ENCODE results near the gene EXOC1L.

EXOC1L gene

GRCh38 chr4:55866290-55866907, 46.8 kb downstream of the EXOC1L start:
- peak overlapping the region; percentile 35 for H3K9ac ChIP-seq (ENCODE audit: low read length)
- no peaks in the 10 kb centered on the region for H3K36me3 ChIP-seq (ENCODE audit: control insufficient read depth, insufficient read depth, low read length)
- no peak overlapping the region for H3K4me3 ChIP-seq (ENCODE audit: low read length)
- peaks cover 9% of the 10 kb centered on the region for H3K4me1 ChIP-seq (ENCODE audit: control insufficient read depth, insufficient read depth, low read length)
- H3K9me3 ChIP-seq (ENCODE audit: control insufficient read depth, low read length), result no peaks in the 10 kb centered on the region
- H3K27me3 ChIP-seq (ENCODE audit: control insufficient read depth, insufficient read depth, low read length), result no peaks in the 10 kb centered on the region

GRCh38 chr4:55866973-55867574, 47.5 kb downstream of the EXOC1L start:
- H3K9me3 ChIP-seq (ENCODE audit: control insufficient read depth, low read length), result no peaks in the 10 kb centered on the region
- H3K4me3 ChIP-seq (ENCODE audit: low read length), result no peak overlapping the region
- H3K9ac ChIP-seq (ENCODE audit: low read length), result no peak overlapping the region
- no peaks in the 10 kb centered on the region for H3K36me3 ChIP-seq (ENCODE audit: control insufficient read depth, insufficient read depth, low read length)
- H3K27me3 ChIP-seq (ENCODE audit: control insufficient read depth, insufficient read depth, low read length), result no peaks in the 10 kb centered on the region
- H3K4me1 ChIP-seq (ENCODE audit: control insufficient read depth, insufficient read depth, low read length), result peaks cover 9% of the 10 kb centered on the region

- Histone ChIP-seq H3K27me3 (ENCODE audit: control insufficient read depth, insufficient read depth, low read length) (no peaks in the 10 kb centered on the region), H3K9me3 (ENCODE audit: control insufficient read depth, low read length) (no peaks in the 10 kb centered on the region), H3K36me3 (ENCODE audit: control insufficient read depth, insufficient read depth, low read length) (no peaks in the 10 kb centered on the region), H3K9ac (ENCODE audit: low read length) (no peak overlapping the region), H3K4me3 (ENCODE audit: low read length) (no peak overlapping the region), H3K4me1 (ENCODE audit: control insufficient read depth, insufficient read depth, low read length) (peaks cover 9% of the 10 kb centered on the region)
These were observed 49.0 kb downstream of the EXOC1L start for GRCh38 chr4:55868581-55869090.

GRCh38 chr4:55871299-55871800, 51.8 kb downstream of the EXOC1L start:
- Histone ChIP-seq H3K4me1 (ENCODE audit: control insufficient read depth, insufficient read depth, low read length) (peaks cover 5% of the 10 kb centered on the region), H3K27me3 (ENCODE audit: control insufficient read depth, insufficient read depth, low read length) (no peaks in the 10 kb centered on the region), H3K9me3 (ENCODE audit: control insufficient read depth, low read length) (no peaks in the 10 kb centered on the region), H3K4me3 (ENCODE audit: low read length) (no peak overlapping the region), H3K36me3 (ENCODE audit: control insufficient read depth, insufficient read depth, low read length) (no peaks in the 10 kb centered on the region), H3K9ac (ENCODE audit: low read length) (no peak overlapping the region)

GRCh38 chr4:55874831-55875230, 55.2 kb downstream of the EXOC1L start:
- H3K36me3 ChIP-seq (ENCODE audit: control insufficient read depth, insufficient read depth, low read length), result no peaks in the 10 kb centered on the region

GRCh38 chr4:55876387-55876786, 56.8 kb downstream of the EXOC1L start:
- H3K27me3 ChIP-seq (ENCODE audit: control insufficient read depth, insufficient read depth, low read length), result no peaks in the 10 kb centered on the region
- H3K36me3 ChIP-seq (ENCODE audit: control insufficient read depth, insufficient read depth, low read length), result peaks cover 4% of the 10 kb centered on the region
- H3K4me1 ChIP-seq (ENCODE audit: control insufficient read depth, insufficient read depth, low read length), result no peaks in the 10 kb centered on the region
- H3K9ac ChIP-seq (ENCODE audit: low read length), result no peak overlapping the region
- H3K4me3 ChIP-seq (ENCODE audit: low read length), result no peak overlapping the region
- H3K9me3 ChIP-seq (ENCODE audit: control insufficient read depth, low read length), result no peaks in the 10 kb centered on the region

More at GRCh38 chr4:55874831-55875230, 55.2 kb downstream of the EXOC1L start:
- H3K4me1 ChIP-seq (ENCODE audit: control insufficient read depth, insufficient read depth, low read length), result no peaks in the 10 kb centered on the region
- H3K4me3 ChIP-seq (ENCODE audit: low read length), result no peak overlapping the region
- no peaks in the 10 kb centered on the region for H3K9me3 ChIP-seq (ENCODE audit: control insufficient read depth, low read length)
- no peak overlapping the region for H3K9ac ChIP-seq (ENCODE audit: low read length)
- no peaks in the 10 kb centered on the region for H3K27me3 ChIP-seq (ENCODE audit: control insufficient read depth, insufficient read depth, low read length)

- Histone ChIP-seq H3K4me3 (ENCODE audit: low read length) (no peak overlapping the region), H3K36me3 (ENCODE audit: control insufficient read depth, insufficient read depth, low read length) (peaks cover 7% of the 10 kb centered on the region), H3K9ac (ENCODE audit: low read length) (no peak overlapping the region), H3K9me3 (ENCODE audit: control insufficient read depth, low read length) (no peaks in the 10 kb centered on the region), H3K27me3 (ENCODE audit: control insufficient read depth, insufficient read depth, low read length) (no peaks in the 10 kb centered on the region), H3K4me1 (ENCODE audit: control insufficient read depth, insufficient read depth, low read length) (no peaks in the 10 kb centered on the region)
These were observed 59.6 kb downstream of the EXOC1L start for GRCh38 chr4:55879224-55879623.

- Histone ChIP-seq H3K9me3 (ENCODE audit: control insufficient read depth, low read length) (no peaks in the 10 kb centered on the region), H3K4me3 (ENCODE audit: low read length) (no peak overlapping the region), H3K9ac (ENCODE audit: low read length) (no peak overlapping the region), H3K4me1 (ENCODE audit: control insufficient read depth, insufficient read depth, low read length) (no peaks in the 10 kb centered on the region), H3K27me3 (ENCODE audit: control insufficient read depth, insufficient read depth, low read length) (no peaks in the 10 kb centered on the region), H3K36me3 (ENCODE audit: control insufficient read depth, insufficient read depth, low read length) (peaks cover 7% of the 10 kb centered on the region)
These were observed 61.2 kb downstream of the EXOC1L start for GRCh38 chr4:55880652-55881280.

GRCh38 chr4:55884093-55884850, 64.7 kb downstream of the EXOC1L start:
- no peaks in the 10 kb centered on the region for H3K4me1 ChIP-seq (ENCODE audit: control insufficient read depth, insufficient read depth, low read length)
- no peak overlapping the region for H3K9ac ChIP-seq (ENCODE audit: low read length)
- H3K4me3 ChIP-seq (ENCODE audit: low read length), result no peak overlapping the region
- H3K9me3 ChIP-seq (ENCODE audit: control insufficient read depth, low read length), result no peaks in the 10 kb centered on the region
- H3K36me3 ChIP-seq (ENCODE audit: control insufficient read depth, insufficient read depth, low read length), result peaks cover 7% of the 10 kb centered on the region
- H3K27me3 ChIP-seq (ENCODE audit: control insufficient read depth, insufficient read depth, low read length), result no peaks in the 10 kb centered on the region

GRCh38 chr4:55884851-55885219, 65.2 kb downstream of the EXOC1L start:
- Histone ChIP-seq H3K4me3 (ENCODE audit: low read length) (no peak overlapping the region), H3K27me3 (ENCODE audit: control insufficient read depth, insufficient read depth, low read length) (no peaks in the 10 kb centered on the region), H3K9ac (ENCODE audit: low read length) (no peak overlapping the region), H3K9me3 (ENCODE audit: control insufficient read depth, low read length) (no peaks in the 10 kb centered on the region), H3K36me3 (ENCODE audit: control insufficient read depth, insufficient read depth, low read length) (peaks cover 7% of the 10 kb centered on the region), H3K4me1 (ENCODE audit: control insufficient read depth, insufficient read depth, low read length) (no peaks in the 10 kb centered on the region)

Measured in mucosa of stomach (tissue), 1 donor.